ENCODE results near the gene CYP27B1. TPM values are rescaled to one million over a fixed set of nuclear protein-coding genes. Genes with fewer than 3 reads are reported as not detected.

The CYP27B1 gene
- total RNA-seq, 2 experiments from 2014 or later: 1.9 to 2.3 TPM

- Mint-ChIP-seq H3K9me3 (no peaks in the 10 kb centered on the region), H3K27me3 (peaks cover 10% of the 10 kb centered on the region), H3K36me3 (ENCODE audit: low read depth) (peaks cover 20% of the 10 kb centered on the region), H3K4me1 (peaks cover 37% of the 10 kb centered on the region), H3K4me3 (no peak overlapping the region), H3K27ac (no peak overlapping the region)
- no peak for DNase-seq
- CTCF ChIA-PET: interaction anchor here (1.3 to 2.3 kb wide), 5 partner anchors 10 to 302 kb away, joined by 3 to 7 read pairs (median 4); partner anchors contain the start of gene TSFM
- POLR2A ChIA-PET: no interaction called here
Measured at GRCh38 chr12:57760347-57760982, 6.4 kb downstream of the CYP27B1 start.

GRCh38 chr12:57759360-57759980, 7.4 kb downstream of the CYP27B1 start:
- no peaks in the 10 kb centered on the region for H3K9me3 Mint-ChIP-seq
- peaks cover 20% of the 10 kb centered on the region for H3K36me3 Mint-ChIP-seq (ENCODE audit: low read depth)
- DNase-seq: peak; percentile 61
- H3K4me1 Mint-ChIP-seq: peaks cover 29% of the 10 kb centered on the region
- H3K27me3 Mint-ChIP-seq: peaks cover 6% of the 10 kb centered on the region
- ChIA-PET POLR2A (no interaction called here), CTCF (interaction anchor here (0.6 to 2.3 kb wide), 12 partner anchors 8 to 301 kb away, joined by 3 to 12 read pairs (median 3); partner anchors contain the start of genes CYP27B1 and TSFM)
- H3K4me3 Mint-ChIP-seq: no peak overlapping the region
- no peak overlapping the region for H3K27ac Mint-ChIP-seq

GRCh38 chr12:57758552-57759359, 8.1 kb downstream of the CYP27B1 start:
- DNase-seq: no peak
- Mint-ChIP-seq H3K27me3 (peaks cover 2% of the 10 kb centered on the region), H3K4me3 (no peak overlapping the region), H3K36me3 (ENCODE audit: low read depth) (peaks cover 20% of the 10 kb centered on the region), H3K9me3 (no peaks in the 10 kb centered on the region), H3K4me1 (peaks cover 33% of the 10 kb centered on the region), H3K27ac (no peak overlapping the region)
- POLR2A ChIA-PET: no interaction called here
- CTCF ChIA-PET: interaction anchor here (0.8 to 2.3 kb wide), 10 partner anchors 9 to 146 kb away, joined by 3 to 12 read pairs (median 3); partner anchors contain the start of genes CYP27B1 and TSFM

- CTCF ChIA-PET: interaction anchor here (1.3 to 3.9 kb wide), 3 partner anchors 8 to 80 kb away, joined by 3 to 56 read pairs (median 4); partner anchors contain the start of gene CYP27B1
- POLR2A ChIA-PET: no interaction called here
Measured at GRCh38 chr12:57757771-57758170, 9.1 kb downstream of the CYP27B1 start.

GRCh38 chr12:57756406-57757341, 10.2 kb downstream of the CYP27B1 start:
- Mint-ChIP-seq H3K9me3 (no peaks in the 10 kb centered on the region), H3K27me3 (no peaks in the 10 kb centered on the region), H3K4me3 (peak overlapping the region; percentile 77), H3K27ac (peak overlapping the region; percentile 76), H3K36me3 (ENCODE audit: low read depth) (peaks cover 20% of the 10 kb centered on the region), H3K4me1 (peaks cover 47% of the 10 kb centered on the region)
- ChIA-PET POLR2A (no interaction called here), CTCF (interaction anchor here (0.5 to 3.9 kb wide), 23 partner anchors 9 to 173 kb away, joined by 3 to 56 read pairs (median 4); partner anchors contain the start of genes CYP27B1, EEF1AKMT3, METTL1 and TSFM)
- peak; percentile 72 for DNase-seq

More at GRCh38 chr12:57757771-57758170, 9.1 kb downstream of the CYP27B1 start:
- Mint-ChIP-seq H3K4me1 (peaks cover 41% of the 10 kb centered on the region), H3K27ac (no peak overlapping the region), H3K36me3 (ENCODE audit: low read depth) (peaks cover 17% of the 10 kb centered on the region), H3K9me3 (no peaks in the 10 kb centered on the region), H3K4me3 (no peak overlapping the region), H3K27me3 (no peaks in the 10 kb centered on the region)
- DNase-seq: no peak

- no peaks in the 10 kb centered on the region for H3K9me3 Mint-ChIP-seq
- H3K27ac Mint-ChIP-seq: peak overlapping the region; percentile 63
- H3K36me3 Mint-ChIP-seq (ENCODE audit: low read depth): peaks cover 29% of the 10 kb centered on the region
- POLR2A ChIA-PET: no interaction called here
- CTCF ChIA-PET: interaction anchor here (0.5 to 3.9 kb wide), 10 partner anchors 8 to 172 kb away, joined by 3 to 56 read pairs (median 4); partner anchors contain the start of genes CYP27B1, TSFM and TSPAN31
- peak overlapping the region; percentile 77 for H3K4me3 Mint-ChIP-seq
- H3K4me1 Mint-ChIP-seq: peaks cover 56% of the 10 kb centered on the region
- H3K27me3 Mint-ChIP-seq: no peaks in the 10 kb centered on the region
- peak; percentile 32 for DNase-seq
Measured at GRCh38 chr12:57755454-57756372, 11.2 kb downstream of the CYP27B1 start.

- DNase-seq: no peak
- Mint-ChIP-seq H3K4me3 (peak overlapping the region; percentile 34), H3K9me3 (no peaks in the 10 kb centered on the region), H3K4me1 (peaks cover 62% of the 10 kb centered on the region), H3K36me3 (ENCODE audit: low read depth) (peaks cover 35% of the 10 kb centered on the region), H3K27me3 (no peaks in the 10 kb centered on the region), H3K27ac (no peak overlapping the region)
- ChIA-PET CTCF (interaction anchor here (3.9 kb wide), 1 partner anchor 11 kb away, joined by 56 read pairs; the partner anchor contains the start of gene CYP27B1), POLR2A (no interaction called here)
Measured at GRCh38 chr12:57755194-57755453, 11.8 kb downstream of the CYP27B1 start.

GRCh38 chr12:57754411-57755193, 12.3 kb downstream of the CYP27B1 start, which contains the start of gene MARCHF9:
TSS of gene MARCHF9 (plus strand) at chr12:57755103. CDS start at chr12:57755529, 426 bp downstream.
- peaks cover 60% of the 10 kb centered on the region for H3K4me1 Mint-ChIP-seq
- H3K27ac Mint-ChIP-seq: peak within 1 kb of the TSS; percentile 77
- POLR2A ChIA-PET: no interaction called here
- H3K36me3 Mint-ChIP-seq (ENCODE audit: low read depth): peaks cover 35% of the 10 kb centered on the region
- no peaks in the 10 kb centered on the region for H3K27me3 Mint-ChIP-seq
- H3K9me3 Mint-ChIP-seq: no peaks in the 10 kb centered on the region
- H3K4me3 Mint-ChIP-seq: peak within 1 kb of the TSS; percentile 78
- DNase-seq: peak; percentile 91
- CTCF ChIA-PET: interaction anchor here (1.0 to 3.9 kb wide), 2 partner anchors 12 to 25 kb away, joined by 3 to 56 read pairs; partner anchors contain the start of gene CYP27B1

GRCh38 chr12:57753756-57754337, 13.0 kb downstream of the CYP27B1 start:
- CTCF ChIA-PET: interaction anchor here (1.0 to 3.9 kb wide), 2 partner anchors 12 to 24 kb away, joined by 3 to 56 read pairs; partner anchors contain the start of gene CYP27B1
- H3K27me3 Mint-ChIP-seq: no peaks in the 10 kb centered on the region
- peaks cover 35% of the 10 kb centered on the region for H3K36me3 Mint-ChIP-seq (ENCODE audit: low read depth)
- H3K4me1 Mint-ChIP-seq: peaks cover 61% of the 10 kb centered on the region
- H3K9me3 Mint-ChIP-seq: no peaks in the 10 kb centered on the region
- DNase-seq: no peak
- H3K4me3 Mint-ChIP-seq: peak overlapping the region; percentile 78
- H3K27ac Mint-ChIP-seq: peak overlapping the region; percentile 77
- POLR2A ChIA-PET: no interaction called here

GRCh38 chr12:57752668-57753000, 14.2 kb downstream of the CYP27B1 start:
- Mint-ChIP-seq H3K9me3 (no peaks in the 10 kb centered on the region), H3K27me3 (no peaks in the 10 kb centered on the region), H3K27ac (peak overlapping the region; percentile 86), H3K4me1 (peaks cover 58% of the 10 kb centered on the region), H3K4me3 (peak overlapping the region; percentile 91), H3K36me3 (ENCODE audit: low read depth) (peaks cover 38% of the 10 kb centered on the region)
- CTCF ChIA-PET: interaction anchor here (0.8 to 1.1 kb wide), 3 partner anchors 12 to 119 kb away, joined by 3 read pairs; partner anchors contain the start of genes B4GALNT1 and TSFM
- DNase-seq: no peak
- POLR2A ChIA-PET: no interaction called here

Measured in activated CD4-positive, alpha-beta T cell treated with anti-CD3 and anti-CD28 coated beads, Interleukin-2, amount 10 ng/mL, durations not matched to agents 7 days and 5 days (primary cell).